ENCODE data around the gene SSX2IP. TPM values are rescaled to one million over a fixed set of nuclear protein-coding genes. Genes with fewer than 3 reads are reported as not detected.
"Not testable (repeated sequence)": the region's sequence is repeated elsewhere in the genome, so short reads cannot be mapped to it uniquely, and the experiment has no call there.

Gene SSX2IP
- total RNA-seq, 2 donors from 2014 or later: 10.7 to 25.2 TPM

GRCh38 chr1:84600796-84601195, 89.5 kb downstream of the SSX2IP start:
- no peaks in the 10 kb centered on the region for H3K27me3 ChIP-seq (replicated peaks; ENCODE audit: insufficient read depth)
- H3K4me1 ChIP-seq (replicated peaks): no peaks in the 10 kb centered on the region
- H3K27ac ChIP-seq: no peak overlapping the region
- no peak for TF ChIP-seq POLR2A (IDR thresholded peaks at IDR 0.05)
- no peak for TF ChIP-seq CTCF (IDR thresholded peaks at IDR 0.05)
- TF ChIP-seq POLR2AphosphoS5 (IDR thresholded peaks at IDR 0.05): no peak
- no peaks in the 10 kb centered on the region for H3K36me3 ChIP-seq
- DNase-seq (ENCODE audit: low spot score): no peak
- H3K9me3 ChIP-seq: no peaks in the 10 kb centered on the region
- intact Hi-C loops (cut with DNase I): loop anchor here (10.0 kb wide), 3 partner anchors 126 to 666 kb away; partner anchors contain the start of gene RPF1
- WGBS: 93% methylated on average over 5 of the region's 5 CpGs
- H3K4me3 ChIP-seq: no peak overlapping the region

GRCh38 chr1:84598846-84599741, 91.2 kb downstream of the SSX2IP start:
- Histone ChIP-seq H3K36me3 (no peaks in the 10 kb centered on the region), H3K27me3 (replicated peaks; ENCODE audit: insufficient read depth) (no peaks in the 10 kb centered on the region), H3K27ac (no peak overlapping the region), H3K4me1 (replicated peaks) (no peaks in the 10 kb centered on the region), H3K4me3 (no peak overlapping the region), H3K9me3 (no peaks in the 10 kb centered on the region)
- DNase-seq (ENCODE audit: low spot score): no peak
- TF ChIP-seq POLR2AphosphoS5 (IDR thresholded peaks at IDR 0.05) (no peak), POLR2A (IDR thresholded peaks at IDR 0.05) (no peak), CTCF (IDR thresholded peaks at IDR 0.05) (no peak)
- intact Hi-C loops (cut with DNase I): no loop called here
- WGBS: 50% methylated on average over 5 of the region's 5 CpGs

- no peak overlapping the region for H3K4me3 ChIP-seq
- no peaks in the 10 kb centered on the region for H3K36me3 ChIP-seq
- DNase-seq (ENCODE audit: low spot score): no peak
- no peak overlapping the region for H3K27ac ChIP-seq
- no peaks in the 10 kb centered on the region for H3K27me3 ChIP-seq (replicated peaks; ENCODE audit: insufficient read depth)
- 65% methylated on average over 3 of the region's 3 CpGs for WGBS
- no peaks in the 10 kb centered on the region for H3K9me3 ChIP-seq
- intact Hi-C loops (cut with DNase I): no loop called here
- TF ChIP-seq POLR2AphosphoS5 (IDR thresholded peaks at IDR 0.05) (no peak), CTCF (IDR thresholded peaks at IDR 0.05) (no peak), POLR2A (IDR thresholded peaks at IDR 0.05) (no peak)
- H3K4me1 ChIP-seq (replicated peaks): no peaks in the 10 kb centered on the region
Observed at GRCh38 chr1:84598418-84598817, 91.8 kb downstream of the SSX2IP start.

GRCh38 chr1:84597011-84597410, 93.2 kb downstream of the SSX2IP start:
- no peak for DNase-seq (ENCODE audit: low spot score)
- intact Hi-C loops (cut with DNase I): no loop called here
- TF ChIP-seq POLR2A (IDR thresholded peaks at IDR 0.05) (no peak), CTCF (IDR thresholded peaks at IDR 0.05) (no peak), POLR2AphosphoS5 (IDR thresholded peaks at IDR 0.05) (no peak)
- no peaks in the 10 kb centered on the region for H3K36me3 ChIP-seq
- 83% methylated on average over 1 of the region's 1 CpG for WGBS
- no peaks in the 10 kb centered on the region for H3K9me3 ChIP-seq
- H3K4me3 ChIP-seq: no peak overlapping the region
- H3K27ac ChIP-seq: no peak overlapping the region
- H3K27me3 ChIP-seq (replicated peaks; ENCODE audit: insufficient read depth): no peaks in the 10 kb centered on the region
- no peaks in the 10 kb centered on the region for H3K4me1 ChIP-seq (replicated peaks)

- H3K27me3 ChIP-seq (replicated peaks; ENCODE audit: insufficient read depth); H3K36me3 ChIP-seq; DNase-seq (ENCODE audit: low spot score); H3K4me1 ChIP-seq (replicated peaks); H3K4me3 ChIP-seq; H3K9me3 ChIP-seq; intact Hi-C loops (cut with DNase I); H3K27ac ChIP-seq: not testable (repeated sequence)
- WGBS: 97% methylated on average over 2 of the region's 2 CpGs
Observed at GRCh38 chr1:84594959-84595358, 95.3 kb downstream of the SSX2IP start.

Other genes starting within 250 kb of the SSX2IP start
- gene RPF1, start 211.2 kb downstream of the SSX2IP start, total RNA-seq: 10 to 100 TPM; 38.4 TPM
- gene SPATA1, start 184.1 kb downstream of the SSX2IP start, total RNA-seq: 1 to 10 TPM in 1 of 2 donors, under 1 TPM in 1; 0.05 to 3.8 TPM
- gene GNG5, start 183.9 kb downstream of the SSX2IP start, total RNA-seq: 100 to 1,000 TPM; 111 to 116 TPM
- gene CTBS, start 116.0 kb downstream of the SSX2IP start, total RNA-seq: 10 to 100 TPM; 15.1 to 45.5 TPM
- 100 to 1,000 TPM in 1 of 2 donors, 10 to 100 TPM in 1; 81.6 to 131 TPM for gene LPAR3, start 202.7 kb upstream of the SSX2IP start, total RNA-seq

All from prostate gland (tissue), 2 donors.